ENCODE data around the gene TUFT1.

DNA sequence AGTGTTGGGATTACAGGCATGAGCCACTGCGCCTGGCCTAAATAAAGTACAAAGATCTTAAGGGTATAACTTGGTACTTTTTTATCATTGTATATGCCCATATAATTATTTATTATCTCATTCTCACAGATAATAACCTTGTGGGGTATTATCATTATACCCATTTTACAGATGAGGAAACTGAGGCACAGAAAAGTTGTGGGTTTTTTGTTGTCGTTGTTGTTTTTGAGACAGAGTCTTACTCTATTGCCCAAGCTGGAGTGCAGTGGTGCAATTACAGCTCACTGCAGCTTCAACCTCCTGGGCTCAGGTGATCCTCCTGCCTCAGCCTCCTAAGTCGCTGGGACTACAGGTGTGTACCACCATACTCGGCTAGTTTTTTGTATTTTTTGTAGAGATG is 24.8 kb upstream of the TUFT1 start:
- no peak for TF ChIP-seq EZH2 (IDR thresholded peaks at IDR 0.05; ENCODE audit: borderline replicate concordance, low read depth, low read length, poor library complexity, severe bottlenecking)
- TF ChIP-seq, protein P1, sequence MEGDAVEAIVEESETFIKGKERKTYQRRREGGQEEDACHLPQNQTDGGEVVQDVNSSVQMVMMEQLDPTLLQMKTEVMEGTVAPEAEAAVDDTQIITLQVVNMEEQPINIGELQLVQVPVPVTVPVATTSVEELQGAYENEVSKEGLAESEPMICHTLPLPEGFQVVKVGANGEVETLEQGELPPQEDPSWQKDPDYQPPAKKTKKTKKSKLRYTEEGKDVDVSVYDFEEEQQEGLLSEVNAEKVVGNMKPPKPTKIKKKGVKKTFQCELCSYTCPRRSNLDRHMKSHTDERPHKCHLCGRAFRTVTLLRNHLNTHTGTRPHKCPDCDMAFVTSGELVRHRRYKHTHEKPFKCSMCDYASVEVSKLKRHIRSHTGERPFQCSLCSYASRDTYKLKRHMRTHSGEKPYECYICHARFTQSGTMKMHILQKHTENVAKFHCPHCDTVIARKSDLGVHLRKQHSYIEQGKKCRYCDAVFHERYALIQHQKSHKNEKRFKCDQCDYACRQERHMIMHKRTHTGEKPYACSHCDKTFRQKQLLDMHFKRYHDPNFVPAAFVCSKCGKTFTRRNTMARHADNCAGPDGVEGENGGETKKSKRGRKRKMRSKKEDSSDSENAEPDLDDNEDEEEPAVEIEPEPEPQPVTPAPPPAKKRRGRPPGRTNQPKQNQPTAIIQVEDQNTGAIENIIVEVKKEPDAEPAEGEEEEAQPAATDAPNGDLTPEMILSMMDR (conservative IDR thresholded peaks at IDR 0.05; ENCODE audit: low read depth, low read length): no peak

Measured in A673 (cell line).